OCI-LY1 (cell line): ENCODE data around the gene NTNG1.

Experiments used
- EZH2 ChIP-seq: fragments of 200-600 bp; sonication (generic), shearing (Covaris generic); IDR thresholded peaks from 2 replicates; pipeline ENCODE4 v1.8.0; 2017; ENCODE audit warnings: borderline replicate concordance, mixed run types, mild to moderate bottlenecking, antibody characterized with exemption, low read length, moderate library complexity, mixed read lengths
- TF ChIP-seq, protein P1 (sequence below): fragments of 200-600 bp; sonication (generic), shearing (Covaris generic); IDR thresholded peaks from 2 replicates; pipeline ENCODE4 v1.5.1; 2017; ENCODE audit warnings: mild to moderate bottlenecking, antibody characterized with exemption, low read length, moderate library complexity, mixed read lengths

- TF ChIP-seq EZH2: no peak
- TF ChIP-seq, protein P1, sequence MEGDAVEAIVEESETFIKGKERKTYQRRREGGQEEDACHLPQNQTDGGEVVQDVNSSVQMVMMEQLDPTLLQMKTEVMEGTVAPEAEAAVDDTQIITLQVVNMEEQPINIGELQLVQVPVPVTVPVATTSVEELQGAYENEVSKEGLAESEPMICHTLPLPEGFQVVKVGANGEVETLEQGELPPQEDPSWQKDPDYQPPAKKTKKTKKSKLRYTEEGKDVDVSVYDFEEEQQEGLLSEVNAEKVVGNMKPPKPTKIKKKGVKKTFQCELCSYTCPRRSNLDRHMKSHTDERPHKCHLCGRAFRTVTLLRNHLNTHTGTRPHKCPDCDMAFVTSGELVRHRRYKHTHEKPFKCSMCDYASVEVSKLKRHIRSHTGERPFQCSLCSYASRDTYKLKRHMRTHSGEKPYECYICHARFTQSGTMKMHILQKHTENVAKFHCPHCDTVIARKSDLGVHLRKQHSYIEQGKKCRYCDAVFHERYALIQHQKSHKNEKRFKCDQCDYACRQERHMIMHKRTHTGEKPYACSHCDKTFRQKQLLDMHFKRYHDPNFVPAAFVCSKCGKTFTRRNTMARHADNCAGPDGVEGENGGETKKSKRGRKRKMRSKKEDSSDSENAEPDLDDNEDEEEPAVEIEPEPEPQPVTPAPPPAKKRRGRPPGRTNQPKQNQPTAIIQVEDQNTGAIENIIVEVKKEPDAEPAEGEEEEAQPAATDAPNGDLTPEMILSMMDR: no peak
These were observed 17.1 kb upstream of the NTNG1 start for GRCh38 chr1:107123741-107124140.
